ENCODE measurements around the gene SLC25A38. TPM values are rescaled to one million over a fixed set of nuclear protein-coding genes. Genes with fewer than 3 reads are reported as not detected.
A peak's percentile ranks its signal among the peaks of the same experiment; 100 is the strongest.

Gene SLC25A38
- total and polyA plus RNA-seq, 10 of the 15 experiments (the other 5 are each of a cell fraction or from before 2014, with no cell fraction given): 15.2 to 55.2 (median 39.2) TPM

DNA sequence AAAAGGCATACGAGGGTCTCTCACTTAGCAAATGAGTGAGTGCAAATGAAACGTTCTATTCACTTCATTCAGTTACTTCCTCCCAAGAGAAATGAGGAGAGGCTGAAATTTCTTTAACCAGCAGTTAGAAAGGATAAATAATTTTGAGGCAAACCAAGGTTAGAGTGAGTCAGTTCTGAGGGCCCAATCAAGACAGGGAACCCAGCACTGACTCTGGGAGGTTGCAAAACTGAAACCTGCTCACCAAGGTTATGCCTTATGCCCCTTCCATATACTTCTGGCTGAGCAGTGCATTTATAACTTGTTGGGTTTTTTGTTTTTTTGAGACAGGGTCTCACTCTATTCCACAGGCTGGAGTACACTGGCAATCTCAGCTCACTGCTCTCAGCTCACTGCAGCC lies 18.8 kb downstream of the SLC25A38 start:
- no TSS peak for BruUV-seq (replicated peaks)
- SMC1A ChIA-PET (ENCODE audit: uncharacterized antibody, unreplicated experiment): no interaction called here
- 24% methylated on average over 2 of the region's 2 CpGs for WGBS (ENCODE audit: insufficient coverage, insufficient replicate concordance, low lambda C conversion rate, missing lambda C conversion rate)

More for the DNA sequence above, 18.8 kb downstream of the SLC25A38 start:
- POLR2A ChIA-PET: no interaction called here
- CTCF ChIA-PET: interaction anchor here (1.4 kb wide), 1 partner anchor 23 kb away, joined by 5 read pairs; no protein-coding TSS in a partner anchor
- Histone ChIP-seq H3K79me2 (ENCODE audit: control insufficient read depth, insufficient read depth, low read length) (peaks cover 8% of the 10 kb centered on the region), H3K36me3 (ENCODE audit: control insufficient read depth in 2 of 2, insufficient read depth in 2 of 2, low read length in 1 of 2) (peaks cover 2 to 17% of the 10 kb centered on the region in 2 experiments; a peak in 3 of 4 replicates), H3K9ac (ENCODE audit: control insufficient read depth, insufficient read depth, low read length) (no peak overlapping the region), H3K9me3 (replicated peaks; ENCODE audit: control insufficient read depth, insufficient read depth, low read length) (no peaks in the 10 kb centered on the region), H3K27me3 (replicated peaks in 1 of 2; ENCODE audit: control insufficient read depth in 2 of 2, insufficient read depth in 2 of 2, low read length in 1 of 2) (no peaks in the 10 kb centered on the region), H3K4me1 (ENCODE audit: control insufficient read depth, insufficient read depth, low read length) (no peaks in the 10 kb centered on the region), H3K4me2 (ENCODE audit: control insufficient read depth, insufficient read depth) (no peak overlapping the region), H3K4me3 (no peak overlapping the region), H4K20me1 (ENCODE audit: control insufficient read depth, insufficient read depth) (no peaks in the 10 kb centered on the region), H2AFZ (ENCODE audit: control insufficient read depth, low read depth, low read length) (no peak overlapping the region), H3K27ac (ENCODE audit: control insufficient read depth, insufficient read depth) (no peak overlapping the region)
- FAIRE-seq (peak; percentile 13), ATAC-seq (no peak), DNase-seq (ENCODE audit: low read depth, low spot score) (no peak)
- RAD21 ChIA-PET (ENCODE audit: unreplicated experiment): no interaction called here
- intact Hi-C loops (cut with micrococcal nuclease; ENCODE audit: unreplicated experiment): no loop called here
- in situ Hi-C loops (cut with MboI): no loop called here
- TF ChIP-seq GABPA (IDR thresholded peaks at IDR 0.05; ENCODE audit: low read depth) (no peak), GATAD2B (conservative IDR thresholded peaks at IDR 0.05; ENCODE audit: low read depth) (no peak), HCFC1 (IDR thresholded peaks at IDR 0.05; ENCODE audit: low read length) (no peak), MYC (IDR thresholded peaks at IDR 0.05; ENCODE audit: insufficient read depth, insufficient read length, insufficient replicate concordance, low read length, severe bottlenecking) (no peak), RBBP5 (conservative IDR thresholded peaks at IDR 0.05) (no peak), ZNF622 (IDR thresholded peaks at IDR 0.05) (no peak), SPI1 (IDR thresholded peaks at IDR 0.05; ENCODE audit: borderline replicate concordance, insufficient read depth, low read depth, low read length) (no peak), EZH2 (IDR thresholded peaks at IDR 0.05; ENCODE audit: borderline replicate concordance, control insufficient read depth, low read depth, low read length) (no peak), HDAC2 (IDR thresholded peaks at IDR 0.05) (no peak), BHLHE40 (IDR thresholded peaks at IDR 0.05; ENCODE audit: borderline replicate concordance in 1 of 2, low read depth in 2 of 2, low read length in 1 of 2) (no peak), POU2F2 (IDR thresholded peaks at IDR 0.05; ENCODE audit: borderline replicate concordance, low read depth, low read length) (no peak), SUPT20H (IDR thresholded peaks at IDR 0.05; ENCODE audit: borderline replicate concordance, control insufficient read depth, low read depth, low read length) (no peak)
- TF ChIP-seq, protein P1, sequence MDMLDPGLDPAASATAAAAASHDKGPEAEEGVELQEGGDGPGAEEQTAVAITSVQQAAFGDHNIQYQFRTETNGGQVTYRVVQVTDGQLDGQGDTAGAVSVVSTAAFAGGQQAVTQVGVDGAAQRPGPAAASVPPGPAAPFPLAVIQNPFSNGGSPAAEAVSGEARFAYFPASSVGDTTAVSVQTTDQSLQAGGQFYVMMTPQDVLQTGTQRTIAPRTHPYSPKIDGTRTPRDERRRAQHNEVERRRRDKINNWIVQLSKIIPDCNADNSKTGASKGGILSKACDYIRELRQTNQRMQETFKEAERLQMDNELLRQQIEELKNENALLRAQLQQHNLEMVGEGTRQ (IDR thresholded peaks at IDR 0.05; ENCODE audit: borderline replicate concordance, low read depth, low read length): no peak
- TF ChIP-seq, protein P2, sequence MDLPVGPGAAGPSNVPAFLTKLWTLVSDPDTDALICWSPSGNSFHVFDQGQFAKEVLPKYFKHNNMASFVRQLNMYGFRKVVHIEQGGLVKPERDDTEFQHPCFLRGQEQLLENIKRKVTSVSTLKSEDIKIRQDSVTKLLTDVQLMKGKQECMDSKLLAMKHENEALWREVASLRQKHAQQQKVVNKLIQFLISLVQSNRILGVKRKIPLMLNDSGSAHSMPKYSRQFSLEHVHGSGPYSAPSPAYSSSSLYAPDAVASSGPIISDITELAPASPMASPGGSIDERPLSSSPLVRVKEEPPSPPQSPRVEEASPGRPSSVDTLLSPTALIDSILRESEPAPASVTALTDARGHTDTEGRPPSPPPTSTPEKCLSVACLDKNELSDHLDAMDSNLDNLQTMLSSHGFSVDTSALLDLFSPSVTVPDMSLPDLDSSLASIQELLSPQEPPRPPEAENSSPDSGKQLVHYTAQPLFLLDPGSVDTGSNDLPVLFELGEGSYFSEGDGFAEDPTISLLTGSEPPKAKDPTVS (IDR thresholded peaks at IDR 0.05; ENCODE audit: low read depth, low read length): no peak
- TF ChIP-seq, protein P3, sequence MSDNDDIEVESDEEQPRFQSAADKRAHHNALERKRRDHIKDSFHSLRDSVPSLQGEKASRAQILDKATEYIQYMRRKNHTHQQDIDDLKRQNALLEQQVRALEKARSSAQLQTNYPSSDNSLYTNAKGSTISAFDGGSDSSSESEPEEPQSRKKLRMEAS (IDR thresholded peaks at IDR 0.05; ENCODE audit: low read depth, low read length): no peak
- TF ChIP-seq, protein P4, sequence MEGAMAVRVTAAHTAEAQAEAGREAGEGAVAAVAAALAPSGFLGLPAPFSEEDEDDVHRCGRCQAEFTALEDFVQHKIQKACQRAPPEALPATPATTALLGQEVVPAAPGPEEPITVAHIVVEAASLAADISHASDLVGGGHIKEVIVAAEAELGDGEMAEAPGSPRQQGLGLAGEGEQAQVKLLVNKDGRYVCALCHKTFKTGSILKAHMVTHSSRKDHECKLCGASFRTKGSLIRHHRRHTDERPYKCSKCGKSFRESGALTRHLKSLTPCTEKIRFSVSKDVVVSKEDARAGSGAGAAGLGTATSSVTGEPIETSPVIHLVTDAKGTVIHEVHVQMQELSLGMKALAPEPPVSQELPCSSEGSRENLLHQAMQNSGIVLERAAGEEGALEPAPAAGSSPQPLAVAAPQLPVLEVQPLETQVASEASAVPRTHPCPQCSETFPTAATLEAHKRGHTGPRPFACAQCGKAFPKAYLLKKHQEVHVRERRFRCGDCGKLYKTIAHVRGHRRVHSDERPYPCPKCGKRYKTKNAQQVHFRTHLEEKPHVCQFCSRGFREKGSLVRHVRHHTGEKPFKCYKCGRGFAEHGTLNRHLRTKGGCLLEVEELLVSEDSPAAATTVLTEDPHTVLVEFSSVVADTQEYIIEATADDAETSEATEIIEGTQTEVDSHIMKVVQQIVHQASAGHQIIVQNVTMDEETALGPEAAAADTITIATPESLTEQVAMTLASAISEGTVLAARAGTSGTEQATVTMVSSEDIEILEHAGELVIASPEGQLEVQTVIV (IDR thresholded peaks at IDR 0.05; ENCODE audit: borderline replicate concordance, partially characterized antibody): no peak
